ENCODE data around the gene CFAP43. TPM values are rescaled to one million over a fixed set of nuclear protein-coding genes. Genes with fewer than 3 reads are reported as not detected.

The CFAP43 gene
- total RNA-seq, 2 donors from 2014 or later: 2.6 to 4.1 TPM

GRCh38 chr10:104092749-104093148 is 139.4 kb downstream of the CFAP43 start:
- Mint-ChIP-seq H3K9me3 (peaks cover 12% of the 10 kb centered on the region), H3K4me1 (peaks cover 3% of the 10 kb centered on the region)
- DNase-seq: no peak

DNA sequence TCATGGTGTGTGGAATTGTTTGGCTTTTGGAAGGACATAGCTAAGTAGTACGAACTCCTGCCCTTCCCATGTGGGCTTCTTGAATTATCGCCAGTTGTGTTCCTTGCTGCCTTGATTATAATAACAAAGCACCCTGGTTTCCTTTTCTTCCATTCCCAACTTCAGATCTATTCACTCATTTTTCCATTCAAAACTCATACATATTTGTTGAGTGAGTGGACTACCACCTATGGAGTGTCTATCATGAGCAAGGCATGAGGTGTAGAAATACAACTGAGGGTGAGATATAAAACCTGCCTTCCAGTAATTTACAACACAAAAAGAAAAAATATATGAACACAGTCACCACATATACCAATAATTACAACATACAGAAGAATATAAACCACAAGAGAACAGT is 141.6 kb downstream of the CFAP43 start:
- no peaks in the 10 kb centered on the region for H3K36me3 ChIP-seq (ENCODE audit: control insufficient read depth, insufficient read depth, low read length)
- H3K9me3 ChIP-seq (ENCODE audit: control insufficient read depth, low read length): peaks cover 4% of the 10 kb centered on the region
- no peaks in the 10 kb centered on the region for H3K9me3 Mint-ChIP-seq
- H3K27ac Mint-ChIP-seq: no peak overlapping the region
- H3K4me1 ChIP-seq (ENCODE audit: control insufficient read depth, insufficient read depth, low read length): no peaks in the 10 kb centered on the region
- H3K4me3 Mint-ChIP-seq: no peak overlapping the region
- DNase-seq: no peak
- no peak for TF ChIP-seq CTCF (conservative IDR thresholded peaks at IDR 0.05)
- no peak overlapping the region for H3K4me3 ChIP-seq (ENCODE audit: low read length)
- WGBS, 2 experiments (ENCODE audit: insufficient coverage in 1 of 2, insufficient read length in 1 of 2): 79 to 100% methylated on average over 1 to 2 of the region's 2 CpGs
- no peak overlapping the region for H3K9ac ChIP-seq (ENCODE audit: extremely low read depth, low read length, poor library complexity, severe bottlenecking)
- no peaks in the 10 kb centered on the region for H3K27me3 Mint-ChIP-seq (ENCODE audit: insufficient read depth)
- H3K4me1 Mint-ChIP-seq: peaks cover 12% of the 10 kb centered on the region
- H3K27me3 ChIP-seq (ENCODE audit: control insufficient read depth, insufficient read depth, low read length, poor library complexity, severe bottlenecking): no peaks in the 10 kb centered on the region
- no peaks in the 10 kb centered on the region for H3K36me3 Mint-ChIP-seq (ENCODE audit: low read depth)
- H3K27ac ChIP-seq (ENCODE audit: low read depth, low read length): no peak overlapping the region

More at GRCh38 chr10:104092749-104093148, 139.4 kb downstream of the CFAP43 start:
- Histone ChIP-seq H3K27me3 (ENCODE audit: control insufficient read depth, insufficient read depth, low read length, poor library complexity, severe bottlenecking) (no peaks in the 10 kb centered on the region), H3K4me3 (ENCODE audit: low read length) (no peak overlapping the region), H3K27ac (ENCODE audit: low read depth, low read length) (no peak overlapping the region), H3K36me3 (ENCODE audit: control insufficient read depth, insufficient read depth, low read length) (no peaks in the 10 kb centered on the region), H3K9me3 (ENCODE audit: control insufficient read depth, low read length) (peaks cover 19% of the 10 kb centered on the region), H3K4me1 (ENCODE audit: control insufficient read depth, insufficient read depth, low read length) (no peaks in the 10 kb centered on the region), H3K9ac (ENCODE audit: extremely low read depth, low read length, poor library complexity, severe bottlenecking) (no peak overlapping the region)
- H3K36me3 Mint-ChIP-seq (ENCODE audit: low read depth): peaks cover 6% of the 10 kb centered on the region
- H3K4me3 Mint-ChIP-seq: no peak overlapping the region
- no peaks in the 10 kb centered on the region for H3K27me3 Mint-ChIP-seq (ENCODE audit: insufficient read depth)
- H3K27ac Mint-ChIP-seq: no peak overlapping the region
- no peak for TF ChIP-seq CTCF (conservative IDR thresholded peaks at IDR 0.05)

DNA sequence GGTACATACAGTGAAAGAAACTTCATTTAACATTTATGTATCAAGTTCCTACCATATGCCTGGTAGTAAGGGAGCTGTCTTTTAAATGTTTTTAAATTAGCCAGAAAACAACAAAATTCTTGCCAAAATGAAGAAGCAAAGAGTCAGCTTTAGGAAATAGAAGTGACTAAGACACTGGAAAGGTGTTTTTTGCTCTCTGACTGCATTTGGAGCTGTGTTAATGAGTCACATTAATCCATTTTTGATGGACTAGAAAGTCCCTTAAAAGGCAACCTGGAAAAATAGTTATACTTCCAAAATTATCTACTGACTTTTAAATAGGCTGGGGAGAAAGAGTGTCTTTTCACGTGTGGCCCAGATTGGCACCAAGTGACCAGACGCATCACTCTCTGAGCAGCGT is 142.5 kb downstream of the CFAP43 start:
- 87 to 91% methylated on average over 3 of the region's 3 CpGs for WGBS, 2 experiments (ENCODE audit: insufficient coverage in 1 of 2, insufficient read length in 1 of 2)
- no peak for DNase-seq
- H3K4me3 ChIP-seq (ENCODE audit: low read length): no peak overlapping the region
- H3K27ac ChIP-seq (ENCODE audit: low read depth, low read length): no peak overlapping the region
- H3K4me3 Mint-ChIP-seq: no peak overlapping the region
- H3K4me1 Mint-ChIP-seq: peaks cover 21% of the 10 kb centered on the region
- H3K27ac Mint-ChIP-seq: no peak overlapping the region
- no peaks in the 10 kb centered on the region for H3K36me3 Mint-ChIP-seq (ENCODE audit: low read depth)
- no peaks in the 10 kb centered on the region for H3K27me3 Mint-ChIP-seq (ENCODE audit: insufficient read depth)
- no peaks in the 10 kb centered on the region for H3K27me3 ChIP-seq (ENCODE audit: control insufficient read depth, insufficient read depth, low read length, poor library complexity, severe bottlenecking)
- no peaks in the 10 kb centered on the region for H3K36me3 ChIP-seq (ENCODE audit: control insufficient read depth, insufficient read depth, low read length)
- no peak overlapping the region for H3K9ac ChIP-seq (ENCODE audit: extremely low read depth, low read length, poor library complexity, severe bottlenecking)
- peaks cover 5% of the 10 kb centered on the region for H3K4me1 ChIP-seq (ENCODE audit: control insufficient read depth, insufficient read depth, low read length)
- H3K9me3 Mint-ChIP-seq: no peaks in the 10 kb centered on the region
- no peak for TF ChIP-seq CTCF (conservative IDR thresholded peaks at IDR 0.05)
- peaks cover 4% of the 10 kb centered on the region for H3K9me3 ChIP-seq (ENCODE audit: control insufficient read depth, low read length)
